Astrocyte of the cerebellum (primary cell): Measurements from ENCODE around the gene MELTF.
"Not testable (repeated sequence)": the region's sequence is repeated elsewhere in the genome, so short reads cannot be mapped to it uniquely, and the experiment has no call there.

Source experiments
- DNase-seq: peaks from one replicate; pipeline ENCODE4 v3.0.0-alpha.2; 2011; ENCODE audit warnings: low read depth
- H3K4me3 ChIP-seq: 2 replicates; pipeline ENCODE4 v1.5.1; 2011; ENCODE audit warnings: mild to moderate bottlenecking, low read depth, low read length, moderate library complexity
- CTCF ChIP-seq: IDR thresholded peaks from 2 replicates; pipeline ENCODE4 v1.5.1; 2012; ENCODE audit warnings: low read length, low read depth, moderate library complexity, mild to moderate bottlenecking; ENCODE audit errors: missing control alignments
- in situ Hi-C: cut with HindIII; loops from 2 replicates; pipeline ENCODE4 v1.10.0; 2017; ENCODE audit warnings: low sequenced_read_pairs

MELTF gene

GRCh38 chr3:197042539-197042938, 12.9 kb upstream of the MELTF start:
- in situ Hi-C loops, result no loop called here
- no peak for DNase-seq
- H3K4me3 ChIP-seq, result no peak overlapping the region
- no peak for TF ChIP-seq CTCF

- peak; percentile 37 for DNase-seq
- H3K4me3 ChIP-seq, result no peak overlapping the region
- no peak for TF ChIP-seq CTCF
- in situ Hi-C loops, result no loop called here
These were observed 12.4 kb upstream of the MELTF start for GRCh38 chr3:197041875-197042488.

DNA sequence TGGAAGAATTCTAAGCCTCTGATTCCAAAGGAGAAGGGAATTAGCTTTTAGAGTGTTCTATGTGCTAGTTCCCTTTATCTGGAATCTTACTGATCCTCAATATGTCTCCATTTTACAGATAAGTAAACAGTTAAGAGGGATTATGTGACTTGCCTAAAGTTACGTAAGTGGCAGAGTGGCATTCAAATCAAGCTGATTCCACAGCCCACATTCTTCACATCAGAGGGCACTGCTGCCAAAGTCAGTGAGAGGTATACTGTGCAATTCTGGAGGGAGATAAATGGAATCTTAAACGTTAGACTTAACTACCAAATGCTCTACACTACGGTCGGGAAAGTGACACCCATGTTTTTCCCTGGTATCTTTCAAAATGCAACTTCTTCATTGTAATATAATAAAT, 11.0 kb upstream of the MELTF start:
- DNase-seq, result no peak
- in situ Hi-C loops, result no loop called here
- no peak for TF ChIP-seq CTCF
- H3K4me3 ChIP-seq, result no peak overlapping the region

GRCh38 chr3:197038679-197039462, 9.3 kb upstream of the MELTF start:
- DNase-seq, result no peak
- in situ Hi-C loops, result loop anchor here (5.0 kb wide), 1 partner anchor 98 kb away; no protein-coding TSS in a partner anchor
- TF ChIP-seq CTCF, result no peak
- H3K4me3 ChIP-seq, result no peak overlapping the region

DNA sequence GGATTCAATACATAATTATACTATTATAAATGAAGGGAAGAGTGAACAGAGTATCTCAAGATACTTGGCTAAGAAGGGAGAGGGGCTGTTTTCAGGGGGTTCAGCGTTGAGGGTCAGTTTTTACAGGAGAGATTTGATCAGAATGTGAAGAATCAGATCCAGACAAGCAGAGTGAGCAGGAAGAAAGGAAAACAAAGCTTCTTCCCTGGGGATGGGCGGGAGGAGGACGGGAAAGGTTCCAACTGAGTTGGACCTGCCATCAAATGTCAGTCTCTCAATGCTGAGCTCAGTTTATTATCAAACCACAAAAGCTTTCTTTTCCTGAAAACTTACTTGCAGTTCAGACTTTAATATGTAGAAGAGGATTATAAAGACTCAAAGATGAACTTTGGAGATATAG, 6.0 kb upstream of the MELTF start:
- in situ Hi-C loops, result loop anchor here (5.0 kb wide), 1 partner anchor 102 kb away; no protein-coding TSS in a partner anchor
- no peak overlapping the region for H3K4me3 ChIP-seq
- DNase-seq, result no peak
- no peak for TF ChIP-seq CTCF

- not testable (repeated sequence) for DNase-seq, H3K4me3 ChIP-seq
- in situ Hi-C loops, result loop anchor here (5.0 kb wide), 1 partner anchor 103 kb away; no protein-coding TSS in a partner anchor
These were observed 5.2 kb upstream of the MELTF start for GRCh38 chr3:197034778-197035177.

- DNase-seq, in situ Hi-C loops: not testable (repeated sequence)
These were observed 4.1 kb upstream of the MELTF start for GRCh38 chr3:197033764-197034163.

More at GRCh38 chr3:197033764-197034163, 4.1 kb upstream of the MELTF start:
- not testable (repeated sequence) for H3K4me3 ChIP-seq
